Smooth muscle cell (in vitro differentiated cells): ENCODE data around the gene RALGDS. TPM values are rescaled to one million over a fixed set of nuclear protein-coding genes. Genes with fewer than 3 reads are reported as not detected.

Source experiments
- DNase-seq: peaks from one replicate; lab custom pipeline; 2025; ENCODE audit not compliant: unreplicated experiment; lab: John Stamatoyannopoulos, UW
- H2AFZ ChIP-seq: fragments of 200-600 bp; sonication (generic); 2 replicates; pipeline ENCODE4 v1.6.0; 2016; ENCODE audit warnings: antibody characterized with exemption, low read depth, mild to moderate bottlenecking
- H3F3A ChIP-seq: fragments of 200-600 bp; sonication (generic); 2 replicates; pipeline ENCODE4 v1.6.0; 2017; ENCODE audit warnings: antibody characterized with exemption, low read depth
- H3K27ac ChIP-seq: fragments of 200-600 bp; sonication (generic); 2 replicates; pipeline ENCODE4 v1.5.1; 2016; ENCODE audit warnings: low read depth, mild to moderate bottlenecking
- H3K27me3 ChIP-seq: fragments of 200-600 bp; sonication (generic); 2 replicates; pipeline ENCODE4 v1.6.1; 2016; ENCODE audit warnings: low read depth, mild to moderate bottlenecking
- H3K36me3 ChIP-seq: fragments of 200-600 bp; sonication (generic); 2 replicates; pipeline ENCODE4 v1.5.1; 2016; ENCODE audit warnings: low read depth
- H3K4me1 ChIP-seq: fragments of 200-600 bp; sonication (generic); 2 replicates; pipeline ENCODE4 v1.5.1; 2016; ENCODE audit warnings: low read depth
- H3K4me2 ChIP-seq: fragments of 200-600 bp; sonication (generic); 2 replicates; pipeline ENCODE4 v1.6.0; 2016; ENCODE audit warnings: mild to moderate bottlenecking
- H3K4me3 ChIP-seq: fragments of 200-600 bp; sonication (generic); 2 replicates; pipeline ENCODE4 v1.5.1; 2016; ENCODE audit warnings: mild to moderate bottlenecking
- H3K79me2 ChIP-seq: fragments of 200-600 bp; sonication (generic); 2 replicates; pipeline ENCODE4 v1.6.0; 2016; ENCODE audit warnings: low read depth, mild to moderate bottlenecking
- H3K9ac ChIP-seq: fragments of 200-600 bp; sonication (generic); 2 replicates; pipeline ENCODE4 v1.6.0; 2016; ENCODE audit warnings: low read depth
- H3K9me3 ChIP-seq: fragments of 200-600 bp; sonication (generic); replicated peaks from 2 replicates; pipeline ENCODE4 v1.5.1; 2016; ENCODE audit warnings: low read depth
- H4K20me1 ChIP-seq: fragments of 200-600 bp; sonication (generic); 2 replicates; pipeline ENCODE4 v1.6.0; 2016; ENCODE audit warnings: low read depth
- WGBS: methylation state at CpG from one replicate; pipeline ENCODE4 v1.1.7; 2016; ENCODE audit warnings: low lambda C conversion rate; 5-methylcytosine and 5-hydroxymethylcytosine counted together
- polyA plus RNA-seq: library from polyadenylated mRNA; unstranded; fragments of >200 nt; fragmentation: Nextera tagmentation; extraction: Ambion mirVana; gene quantifications from 2 replicates; pipeline ENCODE4 v1.2.1, GENCODE V29; 2016
- total RNA-seq: library from RNA; depleted of rRNA; stranded (reverse); fragments of >200 nt; gene quantifications from 2 replicates; pipeline ENCODE4 v1.2.3, GENCODE V29; 2014
- TF ChIP-seq, protein P1 (sequence below): fragments of 200-600 bp; sonication (generic); IDR thresholded peaks from 2 replicates; pipeline ENCODE4 v1.5.1; 2017; ENCODE audit warnings: borderline replicate concordance, mild to moderate bottlenecking, antibody characterized with exemption; ENCODE audit not compliant: insufficient read depth, poor library complexity, severe bottlenecking

Gene RALGDS
- total and polyA plus RNA-seq, 2 experiments from 2014 or later: 27.8 to 37.7 TPM

DNA sequence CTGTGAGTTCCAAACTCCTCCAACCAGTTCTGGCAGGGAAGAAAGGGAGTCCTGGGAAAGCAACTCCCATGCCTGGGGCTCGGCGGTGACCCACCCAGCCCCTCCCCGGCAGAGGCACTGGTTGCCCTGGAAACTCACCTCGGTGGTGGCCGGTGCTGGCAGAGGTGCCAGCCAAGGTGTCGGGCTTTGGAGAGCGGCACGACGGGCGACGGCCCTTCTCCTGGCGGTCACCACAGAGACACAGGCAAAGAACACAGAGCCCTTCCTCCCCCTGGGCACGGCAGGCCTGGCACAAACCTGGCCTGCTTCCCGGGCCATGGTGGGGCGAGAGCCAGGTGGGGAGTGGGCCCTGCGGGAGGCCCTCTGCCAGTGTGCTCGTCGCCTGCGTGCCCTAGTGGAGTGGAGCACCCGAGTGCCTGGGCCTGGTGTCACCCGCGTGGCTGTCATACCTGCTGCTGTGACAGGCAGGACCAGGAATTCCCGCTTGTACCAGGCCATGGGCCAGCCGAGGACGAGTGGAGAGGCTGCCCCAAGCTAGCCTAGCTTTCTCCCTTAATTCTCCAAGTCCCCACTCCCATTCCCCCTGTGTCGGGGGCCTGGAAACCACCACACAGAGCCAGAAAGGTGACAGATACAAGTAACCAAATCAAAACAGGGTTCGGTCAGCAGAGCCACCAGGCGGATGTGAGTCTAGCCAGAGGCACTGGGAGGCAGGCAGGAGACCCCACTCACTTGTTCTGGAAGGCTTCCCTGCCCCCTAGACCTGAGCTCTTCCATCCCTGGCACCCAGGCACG is 8.2 kb upstream of the RALGDS start:
- no peak overlapping the region for H2AFZ ChIP-seq
- peaks cover 4% of the 10 kb centered on the region for H3K4me1 ChIP-seq
- no peak overlapping the region for H3K9ac ChIP-seq
- no peaks in the 10 kb centered on the region for H3K9me3 ChIP-seq
- 94% methylated on average over 17 of the region's 29 CpGs for WGBS
- peaks cover 3% of the 10 kb centered on the region for H3F3A ChIP-seq
- H3K79me2 ChIP-seq: peaks cover 27% of the 10 kb centered on the region
- H3K36me3 ChIP-seq: no peaks in the 10 kb centered on the region
- no peak for DNase-seq
- TF ChIP-seq, protein P1, sequence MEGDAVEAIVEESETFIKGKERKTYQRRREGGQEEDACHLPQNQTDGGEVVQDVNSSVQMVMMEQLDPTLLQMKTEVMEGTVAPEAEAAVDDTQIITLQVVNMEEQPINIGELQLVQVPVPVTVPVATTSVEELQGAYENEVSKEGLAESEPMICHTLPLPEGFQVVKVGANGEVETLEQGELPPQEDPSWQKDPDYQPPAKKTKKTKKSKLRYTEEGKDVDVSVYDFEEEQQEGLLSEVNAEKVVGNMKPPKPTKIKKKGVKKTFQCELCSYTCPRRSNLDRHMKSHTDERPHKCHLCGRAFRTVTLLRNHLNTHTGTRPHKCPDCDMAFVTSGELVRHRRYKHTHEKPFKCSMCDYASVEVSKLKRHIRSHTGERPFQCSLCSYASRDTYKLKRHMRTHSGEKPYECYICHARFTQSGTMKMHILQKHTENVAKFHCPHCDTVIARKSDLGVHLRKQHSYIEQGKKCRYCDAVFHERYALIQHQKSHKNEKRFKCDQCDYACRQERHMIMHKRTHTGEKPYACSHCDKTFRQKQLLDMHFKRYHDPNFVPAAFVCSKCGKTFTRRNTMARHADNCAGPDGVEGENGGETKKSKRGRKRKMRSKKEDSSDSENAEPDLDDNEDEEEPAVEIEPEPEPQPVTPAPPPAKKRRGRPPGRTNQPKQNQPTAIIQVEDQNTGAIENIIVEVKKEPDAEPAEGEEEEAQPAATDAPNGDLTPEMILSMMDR: no peak
- H3K4me3 ChIP-seq: no peak overlapping the region
- no peak overlapping the region for H3K4me2 ChIP-seq
- H3K27ac ChIP-seq: no peak overlapping the region
- H3K27me3 ChIP-seq: no peaks in the 10 kb centered on the region
- H4K20me1 ChIP-seq: peaks cover 93% of the 10 kb centered on the region

DNA sequence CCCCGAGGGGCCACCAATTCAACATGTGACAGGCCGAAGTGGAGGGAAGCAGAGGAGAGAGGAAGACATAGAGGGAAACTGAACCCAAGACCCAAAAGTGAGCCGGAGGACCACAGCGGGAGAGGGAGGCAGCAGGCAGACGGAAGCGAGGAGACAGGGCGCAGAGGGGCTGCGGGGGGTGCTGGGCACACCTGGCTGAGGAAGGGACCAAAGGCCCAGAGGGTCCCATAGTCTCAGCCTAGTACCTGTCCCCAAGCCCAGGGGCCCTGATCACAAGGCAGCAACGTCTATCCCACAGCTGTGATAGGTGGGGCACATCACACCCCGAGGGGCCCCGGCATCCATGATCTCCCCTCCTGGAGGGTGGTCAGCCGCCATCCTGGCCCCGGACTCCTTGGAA is 7.1 kb upstream of the RALGDS start:
- Histone ChIP-seq H3K4me3 (no peak overlapping the region), H3K36me3 (no peaks in the 10 kb centered on the region), H4K20me1 (peaks cover 92% of the 10 kb centered on the region), H3K79me2 (peaks cover 26% of the 10 kb centered on the region), H3K27me3 (no peaks in the 10 kb centered on the region), H3K9ac (no peak overlapping the region), H3K4me2 (no peak overlapping the region), H3F3A (no peaks in the 10 kb centered on the region), H2AFZ (no peak overlapping the region), H3K27ac (no peak overlapping the region), H3K9me3 (no peaks in the 10 kb centered on the region), H3K4me1 (no peaks in the 10 kb centered on the region)
- TF ChIP-seq, protein P1: no peak
- 95% methylated on average over 13 of the region's 13 CpGs for WGBS
- no peak for DNase-seq

DNA sequence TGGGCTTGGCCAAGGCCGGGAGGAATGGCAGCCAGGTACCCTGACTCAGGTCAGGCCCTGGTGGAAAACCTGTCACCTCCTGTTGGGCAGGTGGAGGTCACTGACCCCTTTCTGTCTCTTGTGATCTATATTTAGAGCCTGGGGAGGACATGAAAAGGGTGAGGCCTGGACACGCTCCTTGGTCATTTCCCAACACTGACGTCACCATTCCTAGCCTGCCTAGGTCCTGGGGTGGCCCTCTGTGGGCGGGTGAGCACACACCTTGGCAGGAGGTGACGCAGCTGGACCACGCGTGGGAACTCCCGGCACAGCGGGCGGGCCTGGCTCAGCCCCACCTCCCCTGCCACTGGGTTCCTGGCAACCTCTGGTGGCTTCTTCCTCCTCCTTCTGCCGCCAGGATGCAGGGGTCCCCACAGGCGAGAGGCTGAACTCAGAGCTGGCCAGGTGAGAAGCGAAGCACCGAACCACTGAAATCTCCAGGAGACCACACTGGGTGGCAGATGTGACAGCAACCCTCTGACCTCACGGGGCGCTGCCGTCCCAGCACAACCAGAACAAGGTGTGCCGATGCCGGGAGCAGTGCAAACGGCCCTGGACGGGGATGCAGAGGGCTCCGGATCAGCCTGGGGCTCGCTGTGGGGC is 6.4 kb upstream of the RALGDS start:
- WGBS: 88% methylated on average over 23 of the region's 23 CpGs
- Histone ChIP-seq H3K27me3 (no peaks in the 10 kb centered on the region), H2AFZ (no peak overlapping the region), H3K4me3 (no peak overlapping the region), H3F3A (peaks cover 5% of the 10 kb centered on the region), H3K27ac (no peak overlapping the region), H3K9me3 (no peaks in the 10 kb centered on the region), H3K4me2 (no peak overlapping the region), H3K79me2 (peaks cover 19% of the 10 kb centered on the region), H3K9ac (no peak overlapping the region), H4K20me1 (peaks cover 91% of the 10 kb centered on the region), H3K36me3 (no peaks in the 10 kb centered on the region), H3K4me1 (no peaks in the 10 kb centered on the region)
- TF ChIP-seq, protein P1: no peak
- no peak for DNase-seq
